Panc1 (cell line): ENCODE data around the gene RIOK2. TPM values are rescaled to one million over a fixed set of nuclear protein-coding genes. Genes with fewer than 3 reads are reported as not detected.

Experiments used
- ATAC-seq: fragments of 200-7000 bp; cut with Tn5 transposase; 2 replicates; pipeline ENCODE4 v1.9.1; 2020; ENCODE audit warnings: mild to moderate bottlenecking, moderate library complexity
- BruUV-seq: library from RNA; stranded (reverse); fragments of 400-500 nt; replicated peaks from 2 replicates; lab custom pipeline; 2021; lab: Mats Ljungman, UMichigan
- CTCF ChIA-PET: fragments of 300-600 bp; sonication (Branson Sonifier 250); formaldehyde crosslinking; loops from one replicate; lab custom pipeline; 2022; ENCODE audit warnings: antibody characterized with exemption; lab: Charles Lee
- POLR2A ChIA-PET: fragments of 300-600 bp; sonication (Branson Sonifier 250); formaldehyde crosslinking; loops from one replicate; lab custom pipeline; 2022; ENCODE audit warnings: antibody characterized with exemption; lab: Charles Lee
- DNase-seq: peaks from one replicate; pipeline ENCODE4 v3.0.0-alpha.2; 2010; ENCODE audit warnings: low read depth, low spot score
- H3K27ac ChIP-seq: 2 replicates; pipeline ENCODE4 v1.5.1; 2011; ENCODE audit warnings: mild to moderate bottlenecking, low read length, inconsistent platforms
- H3K27me3 ChIP-seq: fragments of 200-500 bp; sonication (Bioruptor generic); 2 replicates; pipeline ENCODE4 v1.6.0; 2014; ENCODE audit warnings: low read length, inconsistent platforms; ENCODE audit not compliant: control insufficient read depth, insufficient read depth
- H3K36me3 ChIP-seq: fragments of 200-500 bp; sonication (Bioruptor generic); 2 replicates; pipeline ENCODE4 v1.5.1; 2014; ENCODE audit warnings: inconsistent platforms, mild to moderate bottlenecking, low read length, moderate library complexity; ENCODE audit not compliant: control insufficient read depth, insufficient read depth
- H3K4me1 ChIP-seq: 2 replicates; pipeline ENCODE4 v1.5.1; 2011; ENCODE audit warnings: inconsistent platforms, mild to moderate bottlenecking, low read length, moderate library complexity; ENCODE audit not compliant: control insufficient read depth, insufficient read depth
- H3K4me3 ChIP-seq, 2 experiments: 2 replicates each; pipeline ENCODE4 v1.5.1; 2011 to 2012; ENCODE audit warnings: low read depth in 2 of 2, low read length in 2 of 2, mild to moderate bottlenecking in 2 of 2, inconsistent platforms in 1 of 2, moderate library complexity in 1 of 2
- H3K9me3 ChIP-seq: fragments of 200-500 bp; sonication (Bioruptor generic); 2 replicates; pipeline ENCODE4 v1.5.1; 2014; ENCODE audit warnings: low read depth, mild to moderate bottlenecking, inconsistent platforms, low read length, moderate library complexity; ENCODE audit not compliant: control insufficient read depth, insufficient read depth
- POLR2AphosphoS5 ChIP-seq: IDR thresholded peaks from 2 replicates; pipeline ENCODE4 v1.6.1; 2012; ENCODE audit warnings: mild to moderate bottlenecking, low read depth, low read length, moderate library complexity
- SIN3A ChIP-seq: IDR thresholded peaks from 2 replicates; pipeline ENCODE4 v1.6.1; 2012; ENCODE audit warnings: low read depth, mild to moderate bottlenecking, low read length, moderate library complexity, borderline replicate concordance; ENCODE audit not compliant: insufficient read depth
- TCF7L2 ChIP-seq: IDR thresholded peaks from 2 replicates; pipeline ENCODE4 v1.6.1; 2011; ENCODE audit warnings: mild to moderate bottlenecking, low read depth, low read length, inconsistent platforms
- in situ Hi-C: cut with HindIII; loops from 2 replicates; pipeline ENCODE4 v1.10.0; 2016; ENCODE audit warnings: low sequenced_read_pairs, low pct_unique_long_range_greater_than_20kb
- intact Hi-C: fragments of 100-400 bp; cut with micrococcal nuclease; formaldehyde crosslinking; loops from one replicate; pipeline ENCODE4 v1.10.0; 2022; ENCODE audit not compliant: unreplicated experiment
- total RNA-seq: library from RNA; stranded (reverse); gene quantifications from one replicate; pipeline ENCODE4 v1.2.1, GENCODE V29; 2021; ENCODE audit not compliant: unreplicated experiment
- TF ChIP-seq, protein P1 (sequence below), 2 experiments: IDR thresholded peaks; 2 replicates each; pipeline ENCODE4 v1.6.1; 2011 to 2012; ENCODE audit warnings: low read depth in 2 of 2, control low read depth in 1 of 2, low read length in 1 of 2, mild to moderate bottlenecking in 1 of 2, moderate library complexity in 1 of 2; ENCODE audit not compliant: insufficient read depth in 1 of 2
- TF ChIP-seq, protein P2 (sequence below): fragments of 450-650 bp; IDR thresholded peaks from 2 replicates; pipeline ENCODE4 v1.5.1; 2017; ENCODE audit warnings: mild to moderate bottlenecking

Gene RIOK2
- total RNA-seq, 1 experiment from 2014 or later = 32.5 TPM

DNA sequence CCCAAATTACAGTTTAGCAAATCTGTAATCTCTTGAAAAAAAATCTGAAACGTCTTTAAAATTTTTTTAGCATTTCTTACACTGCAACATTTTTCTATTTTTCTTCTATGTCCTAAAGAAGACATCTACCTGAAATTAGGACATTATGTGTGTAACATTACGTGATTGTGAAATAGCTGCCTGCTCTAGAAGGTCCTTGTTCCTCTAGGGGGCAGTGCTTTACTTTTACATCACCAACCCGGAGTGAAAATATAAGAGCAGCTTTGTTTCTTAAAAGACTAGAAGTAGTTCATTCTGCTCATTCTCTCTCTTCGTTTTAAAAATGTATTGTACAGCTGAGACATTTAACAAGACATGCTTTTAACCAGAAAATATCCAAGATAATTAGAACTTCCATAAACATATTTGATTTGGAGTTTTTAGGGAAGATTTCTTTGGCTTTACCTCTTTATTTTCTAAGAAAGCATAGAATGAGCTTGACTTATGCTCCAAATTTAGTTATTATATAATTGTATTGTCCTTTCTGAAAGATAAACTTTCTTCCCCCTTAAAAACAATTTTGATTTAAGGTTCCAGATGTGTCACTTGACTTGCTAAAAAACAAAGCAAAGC lies 48.1 kb upstream of the RIOK2 start:
- ChIA-PET CTCF (interaction anchor here (0.6 to 1.0 kb wide), 5 partner anchors 28 to 303 kb away, joined by 3 to 5 read pairs (median 4); no protein-coding TSS in a partner anchor), POLR2A (no interaction called here)
- DNase-seq (peak; percentile 65), ATAC-seq (peak; percentile 91)
- H3K4me1 ChIP-seq = no peaks in the 10 kb centered on the region
- no peaks in the 10 kb centered on the region for H3K9me3 ChIP-seq
- in situ Hi-C loops = no loop called here
- H3K27ac ChIP-seq = no peak overlapping the region
- BruUV-seq = no TSS peak
- intact Hi-C loops = loop anchor here (5.0 kb wide), 1 partner anchor 301 kb away; no protein-coding TSS in a partner anchor
- no peak overlapping the region for H3K4me3 ChIP-seq
- no peaks in the 10 kb centered on the region for H3K27me3 ChIP-seq
- TF ChIP-seq, protein P1, sequence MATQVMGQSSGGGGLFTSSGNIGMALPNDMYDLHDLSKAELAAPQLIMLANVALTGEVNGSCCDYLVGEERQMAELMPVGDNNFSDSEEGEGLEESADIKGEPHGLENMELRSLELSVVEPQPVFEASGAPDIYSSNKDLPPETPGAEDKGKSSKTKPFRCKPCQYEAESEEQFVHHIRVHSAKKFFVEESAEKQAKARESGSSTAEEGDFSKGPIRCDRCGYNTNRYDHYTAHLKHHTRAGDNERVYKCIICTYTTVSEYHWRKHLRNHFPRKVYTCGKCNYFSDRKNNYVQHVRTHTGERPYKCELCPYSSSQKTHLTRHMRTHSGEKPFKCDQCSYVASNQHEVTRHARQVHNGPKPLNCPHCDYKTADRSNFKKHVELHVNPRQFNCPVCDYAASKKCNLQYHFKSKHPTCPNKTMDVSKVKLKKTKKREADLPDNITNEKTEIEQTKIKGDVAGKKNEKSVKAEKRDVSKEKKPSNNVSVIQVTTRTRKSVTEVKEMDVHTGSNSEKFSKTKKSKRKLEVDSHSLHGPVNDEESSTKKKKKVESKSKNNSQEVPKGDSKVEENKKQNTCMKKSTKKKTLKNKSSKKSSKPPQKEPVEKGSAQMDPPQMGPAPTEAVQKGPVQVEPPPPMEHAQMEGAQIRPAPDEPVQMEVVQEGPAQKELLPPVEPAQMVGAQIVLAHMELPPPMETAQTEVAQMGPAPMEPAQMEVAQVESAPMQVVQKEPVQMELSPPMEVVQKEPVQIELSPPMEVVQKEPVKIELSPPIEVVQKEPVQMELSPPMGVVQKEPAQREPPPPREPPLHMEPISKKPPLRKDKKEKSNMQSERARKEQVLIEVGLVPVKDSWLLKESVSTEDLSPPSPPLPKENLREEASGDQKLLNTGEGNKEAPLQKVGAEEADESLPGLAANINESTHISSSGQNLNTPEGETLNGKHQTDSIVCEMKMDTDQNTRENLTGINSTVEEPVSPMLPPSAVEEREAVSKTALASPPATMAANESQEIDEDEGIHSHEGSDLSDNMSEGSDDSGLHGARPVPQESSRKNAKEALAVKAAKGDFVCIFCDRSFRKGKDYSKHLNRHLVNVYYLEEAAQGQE (IDR thresholded peaks at IDR 0.05; ENCODE audit: insufficient read depth in 1 of 2, low read depth in 2 of 2, low read length in 1 of 2) = no peak
- TF ChIP-seq SIN3A = no peak
- TF ChIP-seq TCF7L2 = no peak
- no peak for TF ChIP-seq POLR2AphosphoS5
- TF ChIP-seq, protein P2, sequence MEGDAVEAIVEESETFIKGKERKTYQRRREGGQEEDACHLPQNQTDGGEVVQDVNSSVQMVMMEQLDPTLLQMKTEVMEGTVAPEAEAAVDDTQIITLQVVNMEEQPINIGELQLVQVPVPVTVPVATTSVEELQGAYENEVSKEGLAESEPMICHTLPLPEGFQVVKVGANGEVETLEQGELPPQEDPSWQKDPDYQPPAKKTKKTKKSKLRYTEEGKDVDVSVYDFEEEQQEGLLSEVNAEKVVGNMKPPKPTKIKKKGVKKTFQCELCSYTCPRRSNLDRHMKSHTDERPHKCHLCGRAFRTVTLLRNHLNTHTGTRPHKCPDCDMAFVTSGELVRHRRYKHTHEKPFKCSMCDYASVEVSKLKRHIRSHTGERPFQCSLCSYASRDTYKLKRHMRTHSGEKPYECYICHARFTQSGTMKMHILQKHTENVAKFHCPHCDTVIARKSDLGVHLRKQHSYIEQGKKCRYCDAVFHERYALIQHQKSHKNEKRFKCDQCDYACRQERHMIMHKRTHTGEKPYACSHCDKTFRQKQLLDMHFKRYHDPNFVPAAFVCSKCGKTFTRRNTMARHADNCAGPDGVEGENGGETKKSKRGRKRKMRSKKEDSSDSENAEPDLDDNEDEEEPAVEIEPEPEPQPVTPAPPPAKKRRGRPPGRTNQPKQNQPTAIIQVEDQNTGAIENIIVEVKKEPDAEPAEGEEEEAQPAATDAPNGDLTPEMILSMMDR = peak; percentile 80; the same call in 1 of the 2 replicates
- H3K36me3 ChIP-seq = no peaks in the 10 kb centered on the region

DNA sequence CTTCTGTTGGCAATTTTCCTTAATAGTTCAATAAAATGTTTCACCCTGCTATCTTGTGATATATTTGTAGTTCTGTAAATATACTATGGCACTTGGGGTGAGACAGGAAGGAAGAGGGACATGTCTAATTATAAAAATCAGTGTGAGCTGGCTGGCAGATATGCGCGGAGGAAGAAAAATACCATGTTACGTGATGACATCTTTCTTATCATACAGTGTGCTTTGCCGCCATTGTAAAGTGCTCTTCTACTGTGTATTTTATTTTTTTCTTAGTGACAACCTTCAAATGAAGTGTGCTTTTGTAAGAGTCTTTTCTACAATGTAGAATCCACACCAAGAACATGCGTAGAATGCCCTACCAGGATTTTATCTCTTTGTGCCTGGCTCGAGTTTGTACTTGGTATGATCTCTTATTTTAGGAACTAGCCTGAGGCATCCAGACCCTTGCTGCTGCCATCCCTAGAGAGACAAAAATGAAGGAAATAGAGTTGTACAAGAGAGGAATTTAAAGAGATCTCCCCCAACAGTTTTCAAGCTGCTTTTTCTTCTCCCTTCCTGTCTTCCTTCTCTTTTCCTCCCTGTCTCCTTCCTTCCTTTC lies 46.7 kb upstream of the RIOK2 start:
- CTCF ChIA-PET = interaction anchor here (0.6 kb wide), 1 partner anchor 1566 kb away, joined by 7 read pairs; no protein-coding TSS in a partner anchor
- no peaks in the 10 kb centered on the region for H3K27me3 ChIP-seq
- no peaks in the 10 kb centered on the region for H3K4me1 ChIP-seq
- H3K4me3 ChIP-seq = no peak overlapping the region
- BruUV-seq = no TSS peak
- H3K27ac ChIP-seq = no peak overlapping the region
- TF ChIP-seq, protein P2 = no peak
- TF ChIP-seq SIN3A = no peak
- TF ChIP-seq, protein P1 (IDR thresholded peaks at IDR 0.05; ENCODE audit: insufficient read depth in 1 of 2, low read depth in 2 of 2, low read length in 1 of 2) = no peak
- no peak for TF ChIP-seq TCF7L2
- no peak for TF ChIP-seq POLR2AphosphoS5
- ATAC-seq = no peak
- H3K36me3 ChIP-seq = no peaks in the 10 kb centered on the region
- in situ Hi-C loops = no loop called here
- POLR2A ChIA-PET = no interaction called here
- no peak for DNase-seq
- intact Hi-C loops = loop anchor here (5.0 kb wide), 1 partner anchor 303 kb away; no protein-coding TSS in a partner anchor
- no peaks in the 10 kb centered on the region for H3K9me3 ChIP-seq
